D721Med (cell line): ENCODE data around the gene RING1.

Experiments
- DNase-seq: peaks from one replicate; pipeline ENCODE4 v3.0.0; 2011; ENCODE audit warnings: low spot score; ENCODE audit not compliant: insufficient read length
- FAIRE-seq: peaks from 2 replicates; lab custom pipeline; 2011; peaks lifted over from hg19 to GRCh38; lab: Jason Lieb, UNC
- TF ChIP-seq, protein P1 (sequence below): IDR thresholded peaks from 2 replicates; pipeline ENCODE4 v1.5.1; 2012; ENCODE audit warnings: mild to moderate bottlenecking, control low read depth; ENCODE audit not compliant: insufficient read depth; ENCODE audit errors: missing control alignments

Gene RING1

DNA sequence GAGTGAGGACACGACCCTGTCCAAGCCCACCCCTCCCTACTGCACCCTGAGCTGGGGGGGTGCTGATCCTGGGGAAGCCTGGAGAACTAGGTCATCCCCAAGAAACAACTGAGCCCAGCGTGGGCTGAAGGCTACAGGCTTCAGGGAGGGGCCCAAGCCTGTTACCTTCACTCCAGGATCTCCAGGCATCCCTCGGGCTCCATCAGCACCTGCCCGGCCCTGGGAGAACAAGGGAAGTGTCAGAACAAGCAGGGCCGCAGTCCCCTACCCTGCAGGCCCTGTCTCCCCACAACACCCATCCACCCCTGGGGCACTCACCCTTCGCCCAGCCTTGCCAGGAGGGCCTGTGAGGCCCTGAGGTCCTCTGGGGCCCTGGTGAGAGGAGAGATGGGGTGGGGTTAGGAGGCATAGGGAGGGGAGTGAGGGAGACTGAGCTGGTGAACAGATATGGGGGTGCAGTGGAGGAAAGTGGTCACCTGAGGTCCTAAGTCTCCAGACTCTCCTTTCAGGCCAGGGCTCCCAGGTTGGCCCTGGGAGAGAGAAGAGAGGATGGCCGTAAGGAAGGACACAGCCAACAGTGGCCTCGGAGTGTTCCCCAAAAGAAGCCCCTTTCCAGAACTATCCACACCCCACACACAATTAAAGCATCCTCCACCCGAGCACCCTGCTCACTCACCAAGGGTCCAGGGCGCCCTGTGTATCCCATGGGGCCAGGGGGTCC, 29.4 kb upstream of the RING1 start:
- TF ChIP-seq, protein P1, sequence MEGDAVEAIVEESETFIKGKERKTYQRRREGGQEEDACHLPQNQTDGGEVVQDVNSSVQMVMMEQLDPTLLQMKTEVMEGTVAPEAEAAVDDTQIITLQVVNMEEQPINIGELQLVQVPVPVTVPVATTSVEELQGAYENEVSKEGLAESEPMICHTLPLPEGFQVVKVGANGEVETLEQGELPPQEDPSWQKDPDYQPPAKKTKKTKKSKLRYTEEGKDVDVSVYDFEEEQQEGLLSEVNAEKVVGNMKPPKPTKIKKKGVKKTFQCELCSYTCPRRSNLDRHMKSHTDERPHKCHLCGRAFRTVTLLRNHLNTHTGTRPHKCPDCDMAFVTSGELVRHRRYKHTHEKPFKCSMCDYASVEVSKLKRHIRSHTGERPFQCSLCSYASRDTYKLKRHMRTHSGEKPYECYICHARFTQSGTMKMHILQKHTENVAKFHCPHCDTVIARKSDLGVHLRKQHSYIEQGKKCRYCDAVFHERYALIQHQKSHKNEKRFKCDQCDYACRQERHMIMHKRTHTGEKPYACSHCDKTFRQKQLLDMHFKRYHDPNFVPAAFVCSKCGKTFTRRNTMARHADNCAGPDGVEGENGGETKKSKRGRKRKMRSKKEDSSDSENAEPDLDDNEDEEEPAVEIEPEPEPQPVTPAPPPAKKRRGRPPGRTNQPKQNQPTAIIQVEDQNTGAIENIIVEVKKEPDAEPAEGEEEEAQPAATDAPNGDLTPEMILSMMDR, result no peak
- no peak for FAIRE-seq
- DNase-seq, result no peak

DNA sequence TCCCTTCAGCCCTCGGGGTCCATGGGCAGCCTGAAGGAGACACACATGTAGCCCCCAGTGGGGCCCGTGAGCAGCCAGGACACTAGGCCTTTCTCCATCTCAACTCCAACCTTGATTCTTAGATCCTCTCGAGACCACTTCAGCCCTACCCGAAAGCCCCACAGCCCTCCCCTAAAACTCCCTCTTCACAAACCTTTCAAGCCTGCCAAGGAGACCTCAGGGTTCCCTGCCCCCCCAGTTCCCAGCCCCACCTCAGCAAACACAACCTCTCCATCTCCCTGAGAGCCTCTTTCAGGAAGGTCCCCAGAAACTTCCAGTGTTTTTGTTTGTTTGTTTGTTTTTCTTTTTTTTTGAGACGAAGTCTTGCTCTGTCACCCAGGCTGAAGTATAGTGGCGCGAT, 27.2 kb upstream of the RING1 start:
- TF ChIP-seq, protein P1, result no peak
- FAIRE-seq, result no peak
- no peak for DNase-seq

DNA sequence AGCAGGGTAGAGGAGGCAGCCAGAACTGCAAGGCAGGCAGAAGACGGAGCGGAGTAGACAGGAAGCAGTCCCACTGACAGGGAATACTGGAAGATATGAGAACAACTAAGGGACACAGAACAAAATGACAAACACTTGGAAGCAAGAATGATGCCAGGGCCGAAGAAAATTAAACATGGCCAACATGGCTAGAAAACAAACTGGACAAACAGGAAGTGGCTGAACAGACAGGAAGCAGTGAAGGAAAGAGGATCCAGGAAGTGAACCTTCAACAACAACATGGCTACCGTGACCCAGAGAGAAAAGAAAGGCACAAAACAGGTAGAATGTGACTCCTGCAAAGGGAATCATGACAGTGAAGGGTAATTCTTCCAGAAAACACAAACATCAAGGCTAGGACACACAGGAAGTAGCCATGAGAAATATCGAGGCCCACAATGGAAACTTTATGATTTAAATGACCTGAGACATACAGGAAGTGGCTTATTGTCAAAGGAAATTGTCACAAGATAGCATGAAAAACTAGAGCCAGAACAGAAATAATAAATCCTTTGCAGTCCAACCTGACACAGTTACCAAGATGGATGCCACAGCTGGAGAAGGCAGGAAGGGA, 25.1 kb upstream of the RING1 start:
- no peak for FAIRE-seq
- no peak for DNase-seq
- TF ChIP-seq, protein P1, result no peak

DNA sequence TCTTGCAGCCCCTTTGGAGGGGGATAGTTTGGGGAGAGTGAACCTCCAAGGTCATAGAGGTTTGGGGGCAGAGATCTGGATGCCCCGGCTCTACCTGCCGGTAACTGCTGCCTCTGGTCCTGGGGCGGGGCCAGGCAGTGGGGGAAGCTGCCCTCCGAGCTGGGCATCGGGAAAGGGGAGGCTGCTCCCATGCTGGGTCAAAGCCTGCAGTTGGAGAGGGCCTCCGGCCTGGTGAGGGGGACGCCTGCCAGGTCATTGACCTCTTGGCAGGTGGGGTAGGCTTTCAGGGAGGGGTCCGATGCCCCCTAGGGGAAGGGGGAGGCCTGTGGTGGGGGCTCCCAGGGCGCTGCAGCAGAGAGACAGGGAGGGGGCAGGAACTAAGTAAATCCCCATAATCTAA, 23.1 kb upstream of the RING1 start:
- FAIRE-seq, result no peak
- DNase-seq, result no peak
- TF ChIP-seq, protein P1, result no peak

DNA sequence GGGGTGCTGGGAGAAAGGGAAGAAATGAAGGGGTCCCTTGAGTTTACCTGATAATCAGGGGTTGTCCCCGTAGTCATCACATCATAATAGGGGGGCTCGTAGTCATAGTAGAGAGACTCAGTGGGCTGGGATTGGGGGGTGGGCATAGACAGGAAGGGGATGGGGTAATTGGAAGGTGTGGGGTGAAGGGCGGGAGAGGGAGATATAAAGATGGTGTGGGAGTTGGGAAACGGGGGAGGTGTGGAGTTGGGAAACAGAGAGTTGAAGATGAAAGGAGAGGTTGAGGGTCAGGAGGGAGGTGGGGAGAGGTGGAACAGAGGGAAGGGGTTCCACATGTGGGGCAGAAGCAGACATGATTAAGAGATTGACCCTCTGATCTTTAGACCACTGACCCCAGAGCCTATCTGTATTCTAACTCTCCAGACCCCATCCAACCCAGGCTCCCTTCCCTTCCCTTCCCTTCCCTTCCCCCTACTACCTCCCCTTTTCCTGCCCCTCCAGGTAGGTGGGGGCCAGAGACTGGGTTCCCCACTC, 22.6 kb upstream of the RING1 start:
- TF ChIP-seq, protein P1, result no peak
- DNase-seq (no peak), FAIRE-seq (no peak)

DNA sequence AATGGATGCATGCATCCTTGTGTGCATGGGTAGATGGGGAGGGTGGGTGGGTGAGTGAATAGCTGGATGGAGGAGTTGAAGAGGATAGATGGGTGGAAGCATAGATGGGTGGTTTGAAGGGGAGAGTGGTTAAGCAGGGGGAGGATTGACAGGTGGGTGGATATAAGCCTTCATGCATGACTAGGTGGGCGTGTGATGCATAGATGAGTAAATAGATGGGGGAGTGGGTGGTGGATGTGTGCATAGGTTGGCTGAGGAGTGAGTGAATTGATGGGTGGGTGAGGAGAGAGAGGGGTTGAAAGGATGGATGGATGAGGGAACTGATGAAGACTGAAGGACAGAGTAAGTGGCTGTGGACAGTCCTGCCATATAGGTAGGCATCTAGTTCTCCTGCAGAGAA, 20.5 kb upstream of the RING1 start:
- no peak for FAIRE-seq
- no peak for DNase-seq
- TF ChIP-seq, protein P1, result no peak

DNA sequence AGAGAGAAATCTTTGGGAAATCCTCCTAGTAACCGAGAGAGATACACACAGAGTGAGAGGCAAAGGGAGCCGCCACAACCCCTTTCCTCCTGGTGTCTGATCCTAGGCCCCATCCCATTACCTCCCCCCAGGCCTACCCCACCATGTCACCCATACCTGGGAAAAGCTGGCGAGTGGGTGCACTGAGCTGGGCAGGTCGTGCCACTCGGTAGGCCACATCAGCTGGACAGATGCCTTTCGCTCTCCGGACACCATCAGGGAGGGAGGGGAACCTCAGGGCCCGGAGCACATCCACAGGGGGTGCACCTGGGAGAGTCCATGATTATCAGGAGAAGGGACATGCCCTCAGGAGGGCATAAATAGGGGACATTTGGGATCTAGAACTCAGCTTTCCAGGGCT, 19.1 kb upstream of the RING1 start:
- TF ChIP-seq, protein P1, result no peak
- DNase-seq (no peak), FAIRE-seq (no peak)
